BJ (cell line): Measurements from ENCODE around the gene ORC2. TPM values are rescaled to one million over a fixed set of nuclear protein-coding genes. Genes with fewer than 3 reads are reported as not detected.
A peak's percentile ranks its signal among the peaks of the same experiment; 100 is the strongest.

Experiments used
- CTCF ChIA-PET: fragments of 350-600 bp; formaldehyde crosslinking; extraction: SDS; loops from one replicate; lab custom pipeline; 2021; ENCODE audit warnings: antibody characterized with exemption, inconsistent platforms; lab: Yijun Ruan, JAX
- POLR2A ChIA-PET: fragments of 300-600 bp; sonication (Branson Sonifier 250); formaldehyde crosslinking; extraction: SDS; loops from one replicate; lab custom pipeline; 2021; ENCODE audit warnings: antibody characterized with exemption; lab: Charles Lee
- DNase-seq: peaks from one replicate; pipeline ENCODE4 v3.0.0-alpha.2; 2011; ENCODE audit warnings: low read depth
- H3K27me3 ChIP-seq: 2 replicates; pipeline ENCODE4 v1.6.0; 2011; ENCODE audit warnings: low read length; ENCODE audit not compliant: control insufficient read depth, insufficient read depth
- H3K36me3 ChIP-seq: 2 replicates; pipeline ENCODE4 v1.5.1; 2011; ENCODE audit warnings: low read length; ENCODE audit not compliant: control insufficient read depth, insufficient read depth
- H3K4me3 ChIP-seq: 2 replicates; pipeline ENCODE4 v1.5.1; 2011; ENCODE audit warnings: low read depth, mild to moderate bottlenecking, control low read depth, low read length
- CTCF ChIP-seq: IDR thresholded peaks from 2 replicates; pipeline ENCODE4 v1.5.1; 2011; ENCODE audit warnings: low read depth, mild to moderate bottlenecking, control low read depth, inconsistent platforms, low read length, moderate library complexity; ENCODE audit not compliant: insufficient read depth
- polyA plus RNA-seq: library from polyadenylated mRNA; depleted of rRNA; stranded (reverse); fragments of >200 nt; gene quantifications from 2 replicates; pipeline ENCODE4 v1.2.3, GENCODE V29; 2011

Gene ORC2
- polyA plus RNA-seq, 1 experiment = 1.9 TPM

GRCh38 chr2:200961674-200962073 is 1.8 kb downstream of the ORC2 start:
- Histone ChIP-seq H3K36me3 (peaks cover 3% of the 10 kb centered on the region; the same call in 1 of the 2 replicates), H3K4me3 (no peak overlapping the region), H3K27me3 (no peaks in the 10 kb centered on the region)
- no peak for TF ChIP-seq CTCF
- ChIA-PET POLR2A (no interaction called here), CTCF (no interaction called here)
- no peak for DNase-seq

GRCh38 chr2:200950378-200950777 is 13.1 kb downstream of the ORC2 start:
- H3K4me3 ChIP-seq = no peak overlapping the region
- ChIA-PET POLR2A (no interaction called here), CTCF (interaction anchor here (1.1 kb wide), 1 partner anchor 15 kb away, joined by 4 read pairs; no protein-coding TSS in a partner anchor)
- H3K27me3 ChIP-seq = no peaks in the 10 kb centered on the region
- H3K36me3 ChIP-seq = no peaks in the 10 kb centered on the region
- no peak for DNase-seq
- TF ChIP-seq CTCF = no peak

GRCh38 chr2:200945395-200945729 is 18.1 kb downstream of the ORC2 start:
- no peak for DNase-seq
- no peak for TF ChIP-seq CTCF
- ChIA-PET CTCF (interaction anchor here (0.7 to 1.9 kb wide), 6 partner anchors 10 to 233 kb away, joined by 3 to 8 read pairs (median 3); partner anchors contain the start of gene ORC2), POLR2A (no interaction called here)
- Histone ChIP-seq H3K36me3 (peaks cover 3% of the 10 kb centered on the region), H3K4me3 (no peak overlapping the region), H3K27me3 (no peaks in the 10 kb centered on the region)

GRCh38 chr2:200944467-200945394 is 18.7 kb downstream of the ORC2 start:
- TF ChIP-seq CTCF = no peak
- ChIA-PET CTCF (interaction anchor here (0.7 to 1.9 kb wide), 5 partner anchors 9 to 213 kb away, joined by 3 to 8 read pairs (median 3); partner anchors contain the start of gene ORC2), POLR2A (no interaction called here)
- DNase-seq = peak; percentile 17
- peaks cover 3% of the 10 kb centered on the region for H3K36me3 ChIP-seq
- H3K27me3 ChIP-seq = no peaks in the 10 kb centered on the region
- H3K4me3 ChIP-seq = no peak overlapping the region

- Histone ChIP-seq H3K4me3 (no peak overlapping the region), H3K36me3 (peaks cover 3% of the 10 kb centered on the region), H3K27me3 (no peaks in the 10 kb centered on the region)
- ChIA-PET CTCF (interaction anchor here (1.8 kb wide), 1 partner anchor 19 kb away, joined by 8 read pairs; the partner anchor contains the start of gene ORC2), POLR2A (no interaction called here)
- no peak for TF ChIP-seq CTCF
- DNase-seq = no peak
Observed at GRCh38 chr2:200943527-200944105, 19.8 kb downstream of the ORC2 start.
